Loucy (cell line): ENCODE data around the gene SDK1.

ENCODE experiments used
- H2AFZ ChIP-seq: fragments of 200-600 bp; sonication (generic); 2 replicates; pipeline ENCODE4 v1.6.0; 2016; ENCODE audit warnings: antibody characterized with exemption, mild to moderate bottlenecking, low read length, moderate library complexity
- H3F3A ChIP-seq: fragments of 200-600 bp; 2 replicates; pipeline ENCODE4 v1.6.0; 2016; ENCODE audit warnings: antibody characterized with exemption, low read depth, mild to moderate bottlenecking
- H3K27me3 ChIP-seq: fragments of 200-600 bp; sonication (generic); 2 replicates; pipeline ENCODE4 v1.6.1; 2014; ENCODE audit warnings: low read length, mild to moderate bottlenecking; ENCODE audit not compliant: insufficient read depth, poor library complexity, severe bottlenecking
- H3K36me3 ChIP-seq: fragments of 200-600 bp; sonication (generic); 2 replicates; pipeline ENCODE4 v1.6.1; 2016; ENCODE audit warnings: low read length; ENCODE audit not compliant: insufficient read depth
- H3K4me1 ChIP-seq: fragments of 200-600 bp; sonication (generic); 2 replicates; pipeline ENCODE4 v1.5.1; 2014; ENCODE audit warnings: low read length, mild to moderate bottlenecking; ENCODE audit not compliant: insufficient read depth, poor library complexity, severe bottlenecking
- H3K4me2 ChIP-seq: fragments of 200-600 bp; sonication (generic); 2 replicates; pipeline ENCODE4 v1.6.0; 2014; ENCODE audit warnings: antibody characterized with exemption, low read length, low read depth, mild to moderate bottlenecking; ENCODE audit not compliant: poor library complexity, severe bottlenecking
- H3K4me3 ChIP-seq: fragments of 200-600 bp; sonication (generic); 2 replicates; pipeline ENCODE4 v1.5.1; 2014; ENCODE audit warnings: low read length, mild to moderate bottlenecking, mixed read lengths; ENCODE audit not compliant: poor library complexity, severe bottlenecking
- H3K79me2 ChIP-seq: fragments of 200-600 bp; sonication (generic); 2 replicates; pipeline ENCODE4 v1.6.1; 2014; ENCODE audit warnings: low read length; ENCODE audit not compliant: insufficient read depth
- H3K9ac ChIP-seq: fragments of 200-600 bp; sonication (generic); 2 replicates; pipeline ENCODE4 v1.6.0; 2014; ENCODE audit warnings: mild to moderate bottlenecking, low read depth, low read length, moderate library complexity; ENCODE audit not compliant: poor library complexity, severe bottlenecking
- H3K9me2 ChIP-seq: fragments of 200-600 bp; sonication (generic); replicated peaks from 2 replicates; pipeline ENCODE4 v1.6.1; 2016; ENCODE audit warnings: low read depth, low read length, mixed read lengths
- H3K9me3 ChIP-seq: fragments of 200-600 bp; sonication (generic); 2 replicates; pipeline ENCODE4 v1.6.1; 2014; ENCODE audit warnings: mild to moderate bottlenecking, antibody characterized with exemption, low read length, low read depth; ENCODE audit not compliant: insufficient read depth
- H4K20me1 ChIP-seq: fragments of 200-600 bp; sonication (generic); 2 replicates; pipeline ENCODE4 v1.6.0; 2014; ENCODE audit warnings: antibody characterized with exemption, low read length, mild to moderate bottlenecking; ENCODE audit not compliant: insufficient read depth, poor library complexity, severe bottlenecking
- CTCF ChIP-seq: fragments of 200-600 bp; sonication (generic); conservative IDR thresholded peaks from 2 replicates; pipeline ENCODE4 v1.5.1; 2014; ENCODE audit warnings: mild to moderate bottlenecking, antibody characterized with exemption, low read length
- EZH2phosphoT487 ChIP-seq: fragments of 200-600 bp; IDR thresholded peaks from 2 replicates; pipeline ENCODE4 v1.6.1; 2018; ENCODE audit warnings: antibody characterized with exemption, mild to moderate bottlenecking, moderate library complexity, borderline replicate concordance

Gene SDK1

GRCh38 chr7:3561932-3562331, 260.9 kb downstream of the SDK1 start:
- no peaks in the 10 kb centered on the region for H3K36me3 ChIP-seq
- no peak overlapping the region for H3K9ac ChIP-seq
- no peaks in the 10 kb centered on the region for H3K27me3 ChIP-seq
- H4K20me1 ChIP-seq: no peaks in the 10 kb centered on the region
- H3K4me3 ChIP-seq: no peak overlapping the region
- no peak overlapping the region for H3K4me2 ChIP-seq
- no peaks in the 10 kb centered on the region for H3K4me1 ChIP-seq
- H3F3A ChIP-seq: no peaks in the 10 kb centered on the region
- no peak overlapping the region for H2AFZ ChIP-seq
- no peaks in the 10 kb centered on the region for H3K79me2 ChIP-seq
- no peak for TF ChIP-seq EZH2phosphoT487
- no peak for TF ChIP-seq CTCF
- H3K9me3 ChIP-seq: no peaks in the 10 kb centered on the region
- 0 out of 2 replicates have a peak, but pooled peaks cover 4% of the 10 kb centered on the region for H3K9me2 ChIP-seq

GRCh38 chr7:3564231-3564630, 263.2 kb downstream of the SDK1 start:
- no peaks in the 10 kb centered on the region for H3K27me3 ChIP-seq
- H2AFZ ChIP-seq: no peak overlapping the region
- H3K9ac ChIP-seq: no peak overlapping the region
- no peaks in the 10 kb centered on the region for H3K9me2 ChIP-seq
- H3K9me3 ChIP-seq: no peaks in the 10 kb centered on the region
- no peaks in the 10 kb centered on the region for H3K36me3 ChIP-seq
- no peak overlapping the region for H3K4me2 ChIP-seq
- H4K20me1 ChIP-seq: no peaks in the 10 kb centered on the region
- H3K79me2 ChIP-seq: no peaks in the 10 kb centered on the region
- no peaks in the 10 kb centered on the region for H3F3A ChIP-seq
- no peak overlapping the region for H3K4me3 ChIP-seq
- TF ChIP-seq CTCF: no peak
- no peak for TF ChIP-seq EZH2phosphoT487
- H3K4me1 ChIP-seq: no peaks in the 10 kb centered on the region

- H2AFZ ChIP-seq: no peak overlapping the region
- H3K9me2 ChIP-seq: no peaks in the 10 kb centered on the region
- no peaks in the 10 kb centered on the region; the same call in 1 of the 2 replicates for H3K9me3 ChIP-seq
- H3K9ac ChIP-seq: no peak overlapping the region
- H3K27me3 ChIP-seq: no peaks in the 10 kb centered on the region
- H3K4me2 ChIP-seq: no peak overlapping the region
- H3F3A ChIP-seq: no peaks in the 10 kb centered on the region
- H3K4me3 ChIP-seq: no peak overlapping the region
- no peaks in the 10 kb centered on the region for H3K36me3 ChIP-seq
- H4K20me1 ChIP-seq: no peaks in the 10 kb centered on the region
- H3K4me1 ChIP-seq: no peaks in the 10 kb centered on the region
- TF ChIP-seq EZH2phosphoT487: no peak
- no peak for TF ChIP-seq CTCF
- H3K79me2 ChIP-seq: no peaks in the 10 kb centered on the region
Observed at GRCh38 chr7:3568516-3568915, 267.5 kb downstream of the SDK1 start.
